ENCODE measurements around the gene SERGEF. TPM values are rescaled to one million over a fixed set of nuclear protein-coding genes. Genes with fewer than 3 reads are reported as not detected.

Gene SERGEF
- total and polyA plus RNA-seq, 8 donors: 9.3 to 158 (median 73.5) TPM; not detected in 1

GRCh38 chr11:17798716-17799115, 214.1 kb downstream of the SERGEF start:
- Histone ChIP-seq H3K4me3 (no peak overlapping the region), H3K4me1 (no peaks in the 10 kb centered on the region), H3K27me3 (no peaks in the 10 kb centered on the region), H3K27ac (no peak overlapping the region), H3K9me3 (no peaks in the 10 kb centered on the region), H3K36me3 (no peaks in the 10 kb centered on the region)
- TF ChIP-seq POLR2AphosphoS5 (IDR thresholded peaks at IDR 0.05) (no peak), CTCF (IDR thresholded peaks at IDR 0.05) (no peak), EP300 (IDR thresholded peaks at IDR 0.05) (no peak), POLR2A (IDR thresholded peaks at IDR 0.05) (no peak)
- 83 to 94% (median 90%) methylated on average over 3 of the region's 3 CpGs for WGBS, 5 donors
- intact Hi-C loops (cut with DNase I; ENCODE audit: low total_unique reads): no loop called here
- DNase-seq: no peak

GRCh38 chr11:17798253-17798652, 214.6 kb downstream of the SERGEF start:
- Histone ChIP-seq H3K27ac (no peak overlapping the region), H3K9me3 (no peaks in the 10 kb centered on the region), H3K4me1 (no peaks in the 10 kb centered on the region), H3K27me3 (no peaks in the 10 kb centered on the region), H3K4me3 (no peak overlapping the region), H3K36me3 (no peaks in the 10 kb centered on the region)
- TF ChIP-seq POLR2AphosphoS5 (IDR thresholded peaks at IDR 0.05): no peak
- TF ChIP-seq CTCF (IDR thresholded peaks at IDR 0.05): no peak
- no peak for TF ChIP-seq EP300 (IDR thresholded peaks at IDR 0.05)
- no peak for TF ChIP-seq POLR2A (IDR thresholded peaks at IDR 0.05)
- DNase-seq: peak in 1 of 2 donors; percentile 16
- 77 to 92% (median 81%) methylated on average over 6 of the region's 6 CpGs for WGBS, 5 donors
- intact Hi-C loops (cut with DNase I; ENCODE audit: low total_unique reads): no loop called here

GRCh38 chr11:17796154-17796553, 216.7 kb downstream of the SERGEF start:
- intact Hi-C loops (cut with DNase I; ENCODE audit: low total_unique reads): no loop called here
- Histone ChIP-seq H3K27ac (no peak overlapping the region), H3K36me3 (no peaks in the 10 kb centered on the region), H3K9me3 (no peaks in the 10 kb centered on the region), H3K27me3 (no peaks in the 10 kb centered on the region), H3K4me3 (no peak overlapping the region), H3K4me1 (no peaks in the 10 kb centered on the region)
- DNase-seq: no peak
- WGBS, 5 donors: 91 to 98% (median 93%) methylated on average over 2 of the region's 2 CpGs
- TF ChIP-seq CTCF (IDR thresholded peaks at IDR 0.05) (no peak), POLR2A (IDR thresholded peaks at IDR 0.05) (no peak)

- intact Hi-C loops (cut with DNase I; ENCODE audit: low total_unique reads): no loop called here
- H3K27me3 ChIP-seq: no peaks in the 10 kb centered on the region
- no peak for DNase-seq
- H3K4me1 ChIP-seq: no peaks in the 10 kb centered on the region
- TF ChIP-seq CTCF (IDR thresholded peaks at IDR 0.05): no peak
- no peak for TF ChIP-seq POLR2AphosphoS5 (IDR thresholded peaks at IDR 0.05)
- TF ChIP-seq EP300 (IDR thresholded peaks at IDR 0.05): no peak
- no peak for TF ChIP-seq POLR2A (IDR thresholded peaks at IDR 0.05)
- H3K9me3 ChIP-seq: no peaks in the 10 kb centered on the region
- no peaks in the 10 kb centered on the region for H3K36me3 ChIP-seq
- WGBS, 5 donors: 89 to 97% (median 95%) methylated on average over 5 of the region's 5 CpGs
- H3K4me3 ChIP-seq: no peak overlapping the region
- no peak overlapping the region for H3K27ac ChIP-seq
These were observed 217.9 kb downstream of the SERGEF start for GRCh38 chr11:17794981-17795380.
